DOHH2 (cell line): ENCODE measurements around the gene ARFGEF3.

Experiments
- CTCF ChIP-seq: fragments of 200-600 bp; sonication (generic); IDR thresholded peaks from one replicate; pipeline ENCODE4 v1.5.1; 2014; ENCODE audit warnings: antibody characterized with exemption, mild to moderate bottlenecking, low read depth, low read length; ENCODE audit not compliant: poor library complexity, severe bottlenecking
- EZH2phosphoT487 ChIP-seq: fragments of 200-600 bp; sonication (generic); IDR thresholded peaks from 2 replicates; pipeline ENCODE4 v1.6.1; 2017; ENCODE audit warnings: borderline replicate concordance, mild to moderate bottlenecking, antibody characterized with exemption, low read length, moderate library complexity, mixed read lengths

DNA sequence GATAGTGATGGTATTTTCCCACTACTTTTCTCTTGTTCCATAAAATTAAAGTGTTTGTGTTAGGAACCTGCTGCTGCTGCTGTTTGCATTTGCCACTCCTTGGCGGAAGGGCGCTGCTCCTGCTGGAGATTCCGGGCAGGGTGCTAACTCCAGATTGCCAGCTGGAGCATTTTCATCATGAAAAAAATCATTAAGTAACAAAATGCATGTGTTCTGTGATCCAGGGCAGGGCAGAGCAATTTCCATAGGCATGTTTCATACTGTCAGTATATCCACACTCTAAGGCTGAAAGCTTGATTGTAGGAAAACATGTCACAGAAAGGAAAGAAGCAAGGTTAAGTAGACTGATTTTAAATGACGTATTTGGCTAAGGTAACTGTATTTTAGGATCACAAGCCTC lies 32.5 kb downstream of the ARFGEF3 start:
- TF ChIP-seq CTCF (no peak), EZH2phosphoT487 (no peak)
